HUDEP-2 (cell line): Measurements from ENCODE around the gene HARS2.
"Not testable (repeated sequence)": the region's sequence is repeated elsewhere in the genome, so short reads cannot be mapped to it uniquely, and the experiment has no call there.

ENCODE experiments used
- DNase-seq, 76 experiments: peaks; one replicate each; lab custom pipeline; 2025; ENCODE audit not compliant: unreplicated experiment in 76 of 76; lab: John Stamatoyannopoulos, UW

The HARS2 gene, protein sequence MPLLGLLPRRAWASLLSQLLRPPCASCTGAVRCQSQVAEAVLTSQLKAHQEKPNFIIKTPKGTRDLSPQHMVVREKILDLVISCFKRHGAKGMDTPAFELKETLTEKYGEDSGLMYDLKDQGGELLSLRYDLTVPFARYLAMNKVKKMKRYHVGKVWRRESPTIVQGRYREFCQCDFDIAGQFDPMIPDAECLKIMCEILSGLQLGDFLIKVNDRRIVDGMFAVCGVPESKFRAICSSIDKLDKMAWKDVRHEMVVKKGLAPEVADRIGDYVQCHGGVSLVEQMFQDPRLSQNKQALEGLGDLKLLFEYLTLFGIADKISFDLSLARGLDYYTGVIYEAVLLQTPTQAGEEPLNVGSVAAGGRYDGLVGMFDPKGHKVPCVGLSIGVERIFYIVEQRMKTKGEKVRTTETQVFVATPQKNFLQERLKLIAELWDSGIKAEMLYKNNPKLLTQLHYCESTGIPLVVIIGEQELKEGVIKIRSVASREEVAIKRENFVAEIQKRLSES

DNA sequence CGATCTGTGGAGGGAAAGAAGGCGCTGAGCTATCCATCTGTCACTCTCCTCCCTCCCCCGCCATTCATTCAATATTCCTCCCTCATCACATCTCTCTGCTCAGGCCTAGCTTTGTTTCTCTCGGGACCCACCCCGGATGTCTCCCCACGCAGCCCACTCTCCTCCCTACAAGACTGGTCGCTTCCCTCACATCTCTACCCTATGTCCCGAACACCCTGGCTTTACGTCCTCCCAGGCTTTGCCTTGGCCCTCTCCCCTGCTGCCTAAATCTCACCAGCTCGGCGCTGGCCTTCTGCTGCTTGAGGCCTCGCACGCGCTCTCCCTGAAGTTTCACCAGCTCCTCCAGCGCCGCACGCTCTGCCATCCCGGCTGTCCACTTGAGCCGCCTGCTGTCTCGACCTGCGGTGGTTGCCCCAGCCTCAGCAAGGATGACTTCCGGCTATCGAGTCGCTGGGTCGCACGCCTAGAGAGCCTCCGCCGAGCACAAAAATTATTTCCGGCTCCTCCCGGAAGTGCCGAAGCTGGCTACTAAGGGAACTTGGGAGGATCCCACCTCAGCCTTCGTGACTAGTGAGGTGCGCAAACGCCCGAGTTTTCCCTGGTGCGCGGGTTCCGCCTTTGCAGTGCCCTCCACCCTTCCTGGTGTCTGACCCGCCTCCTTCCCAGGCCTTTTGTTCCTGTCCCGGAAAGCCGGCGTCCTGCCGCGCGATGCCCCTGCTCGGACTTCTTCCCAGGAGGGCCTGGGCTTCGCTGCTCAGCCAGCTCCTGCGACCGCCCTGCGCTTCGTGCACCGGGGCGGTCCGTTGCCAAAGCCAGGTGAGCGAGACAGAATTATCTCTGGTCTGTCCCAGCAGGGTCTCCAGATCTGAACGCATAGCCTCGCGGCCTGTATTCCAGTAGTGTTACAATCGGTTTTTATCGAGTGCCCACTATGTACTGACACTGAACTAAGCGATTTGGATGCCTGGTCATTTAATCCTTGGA is at the start of gene HARS2, which contains the start of gene HARS1:
TSS of gene HARS2 (plus strand) at position 515 of the 984 bp plus-strand sequence. CDS start at position 709, 194 bp downstream.
TSS of gene HARS1 (minus strand) at position 430 of the 984 bp plus-strand sequence. CDS start at position 364, 66 bp downstream.
- DNase-seq: peak in 75 of 76 experiments; percentile 25 to 92 (median 83)

DNA sequence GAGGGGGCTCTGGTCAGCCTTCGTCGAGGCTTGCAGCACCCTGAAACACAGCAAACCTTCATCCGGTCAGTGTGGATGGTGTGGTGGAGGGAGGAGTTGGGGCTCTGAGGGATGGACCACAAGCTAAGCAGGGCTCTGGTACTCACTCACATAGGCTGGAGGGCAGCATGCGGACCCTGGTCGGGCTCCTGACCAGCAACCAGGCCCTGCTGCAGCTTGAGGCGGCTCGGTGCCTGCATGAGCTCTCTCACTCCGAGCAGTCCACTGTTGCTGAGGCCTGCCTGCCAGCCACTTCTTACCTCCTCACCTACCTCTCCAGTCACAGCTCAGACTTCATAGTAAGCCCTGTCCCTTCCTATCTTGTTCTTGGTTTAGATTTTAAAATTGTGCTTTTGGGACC is 49.5 kb upstream of the HARS2 start:
- no peak for DNase-seq

DNA sequence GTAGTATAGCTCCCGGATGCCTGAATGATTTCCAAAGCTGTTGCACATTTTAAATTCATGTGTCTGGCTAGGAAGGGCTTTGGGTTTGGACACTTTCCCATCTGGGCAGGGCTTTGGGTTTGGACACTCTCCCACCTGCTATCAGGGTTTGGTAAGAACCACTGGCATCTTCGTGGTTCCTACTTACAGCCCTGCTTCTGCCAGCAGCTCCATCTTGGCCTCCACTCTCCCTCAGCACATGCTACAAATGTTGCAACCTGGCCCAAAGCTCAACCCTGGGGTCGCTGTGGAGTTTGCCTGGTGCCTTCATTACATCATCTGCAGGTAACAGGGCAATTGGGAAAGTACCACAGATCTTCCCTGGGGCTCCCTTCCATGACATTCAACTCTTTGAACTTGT is 48.5 kb upstream of the HARS2 start:
- peak in 3 of 76 experiments; percentile 6 to 16 (median 8) for DNase-seq

DNA sequence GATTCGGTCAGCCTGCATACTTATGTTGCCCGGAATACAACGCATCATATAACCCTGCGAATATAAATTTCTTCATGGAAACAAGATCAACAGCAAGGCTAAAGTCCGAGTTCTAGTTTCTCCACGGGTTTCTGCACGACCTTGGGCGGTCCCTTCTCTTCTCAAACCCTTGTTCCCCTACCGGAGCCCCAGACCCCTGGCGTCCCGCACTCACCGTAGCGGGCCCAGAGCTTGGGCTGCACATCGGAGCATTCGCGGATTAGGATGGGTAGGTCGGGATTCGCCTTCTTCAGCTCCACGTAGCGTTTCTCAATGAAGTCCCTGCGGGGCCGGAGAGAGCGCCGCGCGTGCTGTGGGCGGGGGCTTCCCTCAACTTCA is 44.2 kb upstream of the HARS2 start:
- DNase-seq: no peak

DNA sequence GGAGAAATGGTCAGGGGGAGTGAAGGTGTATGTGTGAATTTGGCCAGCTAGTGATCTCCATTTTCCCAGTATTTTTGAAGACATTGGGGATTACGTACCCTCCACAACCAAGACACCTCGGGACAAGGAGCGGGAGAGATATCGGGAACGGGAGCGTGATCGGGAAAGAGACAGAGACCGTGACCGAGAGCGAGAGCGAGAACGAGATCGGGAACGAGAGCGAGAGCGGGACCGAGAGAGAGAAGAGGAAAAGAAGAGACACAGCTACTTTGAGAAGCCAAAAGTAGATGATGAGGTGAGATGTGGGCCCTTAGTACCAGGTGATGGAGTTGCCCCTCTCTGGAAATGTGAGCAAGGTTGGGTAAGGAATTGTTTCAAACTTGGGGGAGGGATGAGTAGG is 32.4 kb upstream of the HARS2 start:
- DNase-seq: no peak

DNA sequence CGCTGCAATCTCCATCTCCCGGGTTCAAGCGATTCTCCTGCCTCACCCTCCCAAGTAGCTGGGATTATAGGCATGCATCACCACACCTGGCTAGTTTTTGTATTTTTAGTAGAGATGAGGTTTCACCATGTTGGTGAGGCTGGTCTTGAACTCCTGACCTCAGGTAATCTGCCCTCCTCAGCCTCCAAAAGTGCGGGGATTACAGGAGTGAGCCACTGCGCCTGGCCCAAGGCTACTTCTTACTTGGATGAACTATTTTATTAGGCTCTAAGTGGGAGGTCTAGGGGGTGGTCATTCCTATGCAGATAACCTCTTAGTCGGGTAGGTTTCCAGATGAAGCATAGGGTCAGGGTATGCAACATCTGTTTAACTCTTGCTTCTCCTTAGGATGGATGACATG is 30.9 kb upstream of the HARS2 start:
- not testable (repeated sequence) for DNase-seq

DNA sequence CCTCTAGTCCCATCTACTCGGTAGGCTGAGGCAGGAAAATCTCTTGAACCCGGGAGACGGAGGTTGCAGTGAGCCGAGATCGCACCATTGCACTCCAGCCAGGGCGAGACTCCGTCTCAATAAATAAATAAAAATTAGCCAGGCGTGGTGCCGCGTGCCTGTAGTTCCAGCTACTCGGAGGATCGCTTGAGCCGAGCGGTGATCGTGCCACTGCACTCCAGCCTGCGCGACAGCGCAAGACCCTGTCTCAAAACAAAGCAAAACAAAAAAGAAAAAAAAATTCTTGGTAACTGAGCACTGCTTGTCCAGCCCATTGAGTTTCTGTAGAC is 27.3 kb upstream of the HARS2 start:
- no peak for DNase-seq

DNA sequence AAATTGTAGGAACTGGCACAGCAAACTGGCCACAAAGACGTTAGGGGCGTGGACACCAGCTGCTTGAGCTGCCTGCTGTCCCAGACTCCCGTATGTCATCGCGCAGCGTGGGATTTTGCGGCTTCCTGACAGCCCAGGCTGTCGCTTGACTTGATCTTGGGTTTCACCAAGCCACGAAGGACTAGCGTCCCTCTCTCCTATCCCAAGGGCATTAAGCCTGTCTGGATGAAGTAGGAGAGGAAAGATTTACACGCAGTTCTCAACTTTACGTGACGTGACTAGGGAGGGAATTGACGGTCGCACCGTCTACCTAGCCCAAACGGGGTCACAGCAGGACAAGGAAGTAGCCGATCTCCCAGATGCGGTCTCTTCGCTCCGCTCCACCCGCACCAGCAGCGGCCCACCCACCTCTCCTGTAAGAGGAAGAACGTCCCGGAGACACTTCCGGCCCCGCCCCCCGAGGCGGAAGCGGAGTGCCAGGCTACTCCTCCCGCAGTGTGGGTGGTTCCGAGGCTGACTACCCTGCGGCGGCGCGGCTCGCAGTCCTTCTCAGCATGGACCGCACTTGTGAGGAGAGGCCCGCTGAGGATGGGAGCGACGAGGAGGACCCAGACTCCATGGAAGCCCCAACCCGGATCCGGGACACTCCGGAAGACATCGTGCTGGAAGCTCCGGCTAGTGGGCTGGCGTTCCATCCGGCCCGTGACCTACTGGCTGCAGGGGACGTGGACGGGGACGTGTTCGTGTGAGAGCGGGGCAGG is 26.7 kb upstream of the HARS2 start, which contains the start of gene WDR55:
TSS of gene WDR55 (plus strand) at position 546 of the 761 bp plus-strand sequence. CDS start at position 555, 9 bp downstream.
- DNase-seq: peak in 75 of 76 experiments; percentile 23 to 97 (median 91)

DNA sequence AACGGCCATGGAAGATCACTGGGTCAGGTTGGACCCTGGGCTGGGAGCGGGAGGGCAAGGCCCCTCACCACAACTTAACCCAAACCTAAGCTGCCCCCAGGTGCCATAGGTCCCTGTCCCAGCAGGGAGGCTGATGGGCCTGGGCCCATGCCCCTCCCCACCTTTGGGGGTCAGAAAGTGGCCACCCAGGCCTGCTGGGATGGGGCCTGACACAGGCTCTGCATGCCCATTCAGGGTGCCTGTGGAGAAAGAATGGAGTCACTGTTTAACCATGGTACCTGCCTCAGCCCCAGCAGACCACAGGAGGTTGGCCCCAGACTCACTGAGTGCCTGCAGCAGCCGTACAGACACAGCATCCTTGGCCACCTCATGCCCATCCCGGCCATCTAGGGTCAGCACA is 20.2 kb upstream of the HARS2 start:
- not testable (repeated sequence) for DNase-seq

DNA sequence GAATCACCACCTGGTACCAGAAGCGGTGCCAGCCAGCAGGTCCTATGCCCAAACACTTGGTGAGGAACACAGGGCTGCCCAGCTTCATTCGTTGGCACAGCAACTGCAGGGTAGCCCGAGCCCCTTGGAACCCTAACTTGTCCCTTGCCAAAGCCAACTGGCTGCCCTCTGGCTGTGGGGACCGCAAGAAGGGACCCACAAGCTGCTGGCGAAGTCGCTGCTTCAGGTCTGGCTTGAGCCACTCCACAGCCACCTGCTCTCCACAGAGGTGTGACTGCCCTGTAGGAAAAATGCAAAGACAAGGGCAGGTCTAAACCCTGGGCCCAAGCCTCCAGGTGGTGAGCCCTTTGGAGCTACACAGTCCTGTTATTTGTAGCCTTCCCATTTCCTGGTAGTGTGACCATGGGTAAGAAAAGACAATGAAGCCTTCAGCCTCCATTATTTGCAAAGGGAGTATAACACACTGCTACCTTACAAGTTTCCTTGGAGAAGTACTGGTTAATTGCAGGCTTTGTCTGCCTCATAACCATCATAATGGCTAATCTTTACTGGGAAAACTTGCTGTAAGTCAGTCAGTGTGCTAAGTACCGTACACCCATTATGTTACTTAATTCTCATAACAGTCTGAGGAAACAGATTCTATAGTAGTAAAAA is 19.7 kb upstream of the HARS2 start:
- DNase-seq: no peak

DNA sequence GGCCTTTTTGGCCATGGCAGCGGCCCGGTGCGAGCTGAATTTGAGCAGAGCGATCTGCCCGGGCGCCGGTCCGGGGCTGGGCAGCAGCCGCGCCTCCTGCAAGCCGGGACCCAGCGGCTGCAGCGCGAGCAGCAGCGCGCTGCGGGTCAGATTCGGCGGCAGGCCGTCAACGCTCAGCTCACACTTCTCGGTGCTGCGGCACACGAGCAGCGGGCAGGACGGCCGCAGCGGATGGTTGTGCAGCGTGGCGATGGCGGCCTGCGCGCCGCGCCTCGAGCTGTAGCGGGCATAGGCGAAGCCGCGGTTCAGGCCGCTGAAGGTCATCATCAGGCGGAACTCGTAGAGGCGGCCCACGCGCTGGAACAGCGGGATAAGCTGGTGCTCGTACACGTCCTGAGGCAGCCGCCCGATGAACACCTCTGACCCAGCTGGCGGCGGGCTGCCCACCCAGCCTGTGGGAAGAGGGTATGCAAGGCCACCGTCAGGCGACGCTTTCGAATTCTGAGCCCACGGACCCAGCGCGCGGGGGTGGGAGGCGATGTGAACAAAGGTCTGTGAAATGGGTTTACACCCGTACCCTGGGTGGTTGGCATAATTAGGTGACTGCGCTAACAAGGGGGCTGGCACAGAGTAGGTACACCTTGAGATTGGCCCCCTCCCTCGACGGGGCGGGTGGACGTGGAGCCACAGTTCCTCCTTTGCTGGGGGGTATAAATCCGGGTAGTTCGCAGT is 18.6 kb upstream of the HARS2 start:
- no peak for DNase-seq

DNA sequence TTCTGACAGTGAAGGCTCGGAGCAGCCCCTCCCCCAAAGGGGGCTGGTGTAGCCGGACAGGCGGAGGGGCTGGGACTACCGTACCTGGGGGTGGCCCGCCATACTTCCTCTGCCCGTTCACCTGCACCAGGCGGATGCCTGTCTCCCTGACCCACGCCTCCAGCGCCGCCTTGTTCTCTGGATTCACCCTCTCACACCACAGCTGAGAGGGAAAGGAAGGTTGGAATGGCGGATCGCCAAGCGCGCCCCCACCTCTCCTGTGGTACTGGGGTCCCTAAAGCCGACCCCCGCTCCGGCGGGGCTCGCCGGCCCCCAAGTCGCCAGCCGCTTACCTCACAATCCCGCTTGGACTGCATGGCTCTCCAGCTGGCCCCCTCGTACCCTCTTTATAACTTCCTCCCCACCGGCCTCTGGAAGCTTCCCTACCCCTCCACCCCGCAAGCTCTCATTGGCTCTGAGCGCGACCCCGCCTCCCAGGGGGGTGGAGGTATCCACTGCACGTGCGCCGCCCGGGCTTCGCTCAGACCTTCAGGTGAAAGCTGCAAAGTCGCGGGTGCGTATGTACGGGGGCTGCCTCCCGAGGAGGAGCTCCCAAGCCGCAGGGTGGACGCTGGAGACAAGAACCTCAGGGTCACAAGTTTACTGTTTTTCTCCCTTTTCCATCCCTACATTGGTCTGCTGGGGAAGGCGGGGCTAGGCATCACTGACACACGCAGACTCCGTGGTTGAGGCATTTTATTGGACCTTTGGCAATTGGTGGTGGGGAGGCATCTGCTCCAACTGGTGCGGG is 17.9 kb upstream of the HARS2 start, which contains the start of gene DND1:
TSS of gene DND1 (minus strand) at position 390 of the 790 bp plus-strand sequence. CDS start at position 356, 34 bp downstream.
- DNase-seq: no peak

DNA sequence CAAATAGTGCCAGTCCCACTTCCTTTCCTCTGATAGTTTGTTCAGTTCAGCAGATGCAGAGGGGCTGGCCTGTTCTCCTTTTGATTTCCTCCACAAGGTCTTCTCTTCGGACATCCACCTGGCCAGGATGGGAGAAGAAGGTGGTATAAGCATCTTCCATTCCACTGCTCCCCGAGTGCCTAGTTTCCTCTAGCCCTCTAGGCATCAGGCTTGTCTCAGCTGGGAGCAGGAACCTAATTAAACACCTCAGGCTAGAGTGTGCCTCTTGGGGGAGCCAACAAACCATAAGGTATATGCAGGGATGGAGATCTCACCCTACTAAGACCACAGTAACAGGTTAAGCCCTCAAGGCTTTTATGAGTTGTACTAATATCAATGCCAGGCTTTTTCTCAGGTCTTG is 17.0 kb upstream of the HARS2 start:
- DNase-seq: peak in 2 of 76 experiments; percentile 3 to 5

DNA sequence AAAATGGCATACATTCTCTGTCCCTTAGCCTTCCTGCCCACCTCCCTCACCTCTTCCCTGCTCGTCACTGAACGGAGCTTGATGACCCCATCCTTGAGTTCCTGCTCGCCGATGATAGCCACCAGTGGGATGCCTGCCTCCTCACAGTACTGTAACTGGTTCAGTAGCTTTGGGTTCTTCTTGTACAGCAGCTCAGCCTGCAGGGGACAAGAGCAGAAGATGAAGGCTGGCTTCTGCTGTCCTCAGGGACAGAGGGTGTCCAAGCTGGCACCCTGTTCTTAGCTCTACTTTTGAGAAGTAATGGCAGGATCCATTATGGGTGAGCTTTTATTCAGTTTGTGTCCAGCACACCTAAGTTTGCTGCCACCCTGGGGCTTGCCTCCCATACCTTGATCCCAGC is 16.6 kb upstream of the HARS2 start:
- DNase-seq: no peak

DNA sequence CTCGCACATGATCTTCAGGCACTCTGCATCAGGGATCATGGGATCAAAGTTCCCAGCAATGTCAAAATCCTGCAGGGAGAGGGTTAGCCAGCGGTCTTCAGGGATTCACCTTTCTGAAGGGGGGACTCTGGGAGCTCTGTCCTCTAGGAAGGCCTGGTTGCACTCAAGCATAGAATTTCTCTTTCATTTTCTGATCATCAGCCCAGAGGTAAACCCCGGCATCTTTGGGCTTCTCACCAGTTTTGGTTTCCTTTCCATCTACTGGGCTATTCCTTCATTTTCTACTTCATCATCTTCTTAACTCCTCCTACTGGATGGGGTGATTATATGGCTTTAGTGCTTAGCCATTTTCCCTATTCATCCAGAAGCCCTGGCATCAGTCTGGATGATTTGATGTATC is 13.3 kb upstream of the HARS2 start:
- no peak for DNase-seq

DNA sequence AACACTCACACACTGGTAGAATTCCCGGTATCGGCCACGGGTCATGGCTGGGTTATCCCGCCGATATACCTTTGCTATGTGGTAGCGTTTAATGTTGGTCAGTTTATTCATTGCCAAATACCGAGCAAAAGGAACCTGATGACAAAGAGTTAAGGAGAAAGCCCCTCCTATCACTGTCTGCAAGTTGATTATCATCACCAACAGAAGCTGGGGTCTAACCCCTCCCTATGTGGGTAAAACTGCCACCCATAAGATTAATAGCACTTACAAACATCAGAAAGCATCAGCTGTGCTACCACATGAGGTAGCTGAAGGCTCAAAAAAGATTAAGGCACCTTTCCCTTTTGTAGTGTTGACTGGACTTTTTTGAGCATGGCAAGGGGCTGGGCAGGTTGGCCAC is 12.3 kb upstream of the HARS2 start:
- DNase-seq: peak in 73 of 76 experiments; percentile 8 to 92 (median 57)

DNA sequence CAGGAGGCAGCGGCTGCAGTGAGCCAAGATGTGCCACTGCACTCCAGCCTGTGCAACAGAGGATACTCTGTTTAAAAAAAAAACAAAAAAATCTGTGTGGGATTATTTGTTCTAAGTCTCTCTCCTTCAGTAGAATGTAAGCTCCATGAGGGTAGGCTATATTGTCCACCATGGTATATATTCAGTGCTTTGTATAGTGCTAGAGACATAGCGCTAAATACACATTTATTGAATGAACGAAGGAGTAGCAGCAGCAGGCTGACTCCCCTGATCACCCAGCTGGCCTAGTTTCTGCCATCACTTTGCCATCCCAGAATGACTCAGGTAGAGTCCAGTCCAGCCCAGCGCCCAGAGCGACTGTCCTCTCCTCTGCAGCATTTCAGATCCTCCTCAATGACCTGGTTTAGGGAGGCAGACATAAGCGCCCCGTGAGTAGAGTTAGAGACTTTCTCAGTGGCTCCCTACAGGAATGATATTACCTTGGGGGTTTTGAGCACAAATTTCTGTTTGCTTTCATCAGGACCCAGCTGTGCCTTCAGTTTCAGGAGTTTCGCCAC is 801 bp upstream of the HARS2 start:
- no peak for DNase-seq

DNA sequence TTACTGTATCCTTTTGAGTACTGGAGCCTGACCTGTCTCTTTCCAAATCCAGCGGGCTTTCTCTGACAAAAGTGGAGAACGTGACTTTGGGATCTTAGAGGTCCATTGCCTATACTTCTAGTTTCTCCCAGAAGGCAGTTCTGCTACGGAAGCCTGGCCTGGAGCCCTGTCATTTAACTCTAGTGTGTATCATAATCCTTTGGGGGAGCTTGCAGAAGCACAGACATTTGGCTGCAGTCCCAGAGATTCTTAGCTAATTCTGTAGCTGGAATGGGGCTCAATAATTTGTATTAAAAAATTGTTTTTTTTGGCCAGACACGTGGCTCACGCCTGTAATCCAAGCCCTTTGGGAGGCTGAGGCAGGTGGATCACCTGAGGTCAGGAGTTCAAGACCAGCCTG is 3.0 kb downstream of the HARS2 start:
- no peak for DNase-seq
